ENCODE data around the gene ATXN1. TPM values are rescaled to one million over a fixed set of nuclear protein-coding genes. Genes with fewer than 3 reads are reported as not detected.
A peak's percentile ranks its signal among the peaks of the same experiment; 100 is the strongest.
"Not testable (repeated sequence)": the region's sequence is repeated elsewhere in the genome, so short reads cannot be mapped to it uniquely, and the experiment has no call there.

Gene ATXN1
- total and polyA plus RNA-seq, 2 experiments from 2014 or later = 14.2 to 20.1 TPM

DNA sequence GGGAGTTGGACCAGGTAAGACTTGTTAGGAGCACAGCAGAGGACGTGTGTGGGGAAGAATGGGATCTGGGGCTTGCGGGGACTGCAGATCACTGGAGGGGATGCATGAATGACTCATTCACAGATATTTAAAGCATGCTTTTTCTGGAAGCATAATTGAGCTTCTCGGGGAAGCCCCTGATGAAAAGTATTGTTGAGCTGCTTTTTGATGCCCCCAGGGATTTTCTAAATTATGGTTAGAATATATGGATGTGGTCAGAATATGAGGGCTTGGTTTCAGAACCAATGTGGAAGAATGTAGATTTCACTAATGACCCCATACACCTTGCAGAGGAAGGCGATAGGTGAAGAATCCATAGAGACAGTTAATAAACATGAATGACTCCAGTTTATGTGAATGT is 486.8 kb downstream of the ATXN1 start:
- Histone ChIP-seq H3K27ac (no peak overlapping the region), H3K4me1 (ENCODE audit: insufficient read depth) (peaks cover 13% of the 10 kb centered on the region), H3K79me2 (ENCODE audit: insufficient read depth) (no peaks in the 10 kb centered on the region), H3K9me2 (ENCODE audit: insufficient read depth) (no peaks in the 10 kb centered on the region), H3K36me3 (ENCODE audit: low read depth) (no peaks in the 10 kb centered on the region), H3K4me3 (no peak overlapping the region), H3K9me3 (ENCODE audit: low read depth) (no peaks in the 10 kb centered on the region), H2AFZ (no peak overlapping the region), H3K27me3 (replicated peaks; ENCODE audit: insufficient read depth) (no peaks in the 10 kb centered on the region), H3K4me2 (ENCODE audit: unreplicated experiment) (no peak overlapping the region), H3F3A (ENCODE audit: insufficient read depth) (no peaks in the 10 kb centered on the region), H3K9ac (no peak overlapping the region), H4K20me1 (ENCODE audit: insufficient read depth) (no peaks in the 10 kb centered on the region)
- TF ChIP-seq EZH2 (IDR thresholded peaks at IDR 0.05; ENCODE audit: insufficient read depth, poor library complexity, severe bottlenecking) = no peak
- no peak for TF ChIP-seq EZH2phosphoT487 (IDR thresholded peaks at IDR 0.05; ENCODE audit: insufficient read depth, low read depth)
- DNase-seq = no peak
- WGBS, 2 experiments (ENCODE audit: low coverage in 1 of 2, low lambda C conversion rate in 2 of 2, missing lambda C conversion rate in 2 of 2) = 91 to 94% methylated on average over 4 of the region's 4 CpGs
- in situ Hi-C loops (cut with MboI) = no loop called here

DNA sequence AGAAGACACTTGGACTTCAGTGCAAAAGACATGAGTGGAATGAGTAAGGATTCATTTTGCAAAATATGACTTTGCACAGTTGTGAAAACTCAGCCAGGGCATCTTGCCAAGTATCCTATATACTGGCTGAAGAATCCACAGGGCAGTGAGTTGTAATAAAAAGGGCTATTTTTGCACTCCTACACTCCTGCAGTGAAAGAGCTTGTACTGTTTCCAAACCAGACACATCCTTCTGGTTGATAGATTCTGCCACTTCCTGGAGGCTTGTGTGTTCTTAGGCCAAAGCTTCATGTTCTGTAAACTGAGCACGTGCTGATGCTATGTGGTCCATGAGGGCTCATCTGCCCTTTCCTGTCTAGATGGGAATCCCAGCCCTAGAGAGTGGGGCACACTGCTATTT is 488.0 kb downstream of the ATXN1 start:
- TF ChIP-seq EZH2phosphoT487 (IDR thresholded peaks at IDR 0.05; ENCODE audit: insufficient read depth, low read depth) (no peak), EZH2 (IDR thresholded peaks at IDR 0.05; ENCODE audit: insufficient read depth, poor library complexity, severe bottlenecking) (no peak)
- Histone ChIP-seq H4K20me1 (ENCODE audit: insufficient read depth) (no peaks in the 10 kb centered on the region), H3K4me2 (ENCODE audit: unreplicated experiment) (no peak overlapping the region), H3K36me3 (ENCODE audit: low read depth) (no peaks in the 10 kb centered on the region), H3F3A (ENCODE audit: insufficient read depth) (no peaks in the 10 kb centered on the region), H3K4me1 (ENCODE audit: insufficient read depth) (peaks cover 13% of the 10 kb centered on the region), H3K9ac (no peak overlapping the region), H3K79me2 (ENCODE audit: insufficient read depth) (no peaks in the 10 kb centered on the region), H3K4me3 (no peak overlapping the region), H3K27me3 (replicated peaks; ENCODE audit: insufficient read depth) (no peaks in the 10 kb centered on the region), H3K9me3 (ENCODE audit: low read depth) (no peaks in the 10 kb centered on the region), H3K27ac (no peak overlapping the region), H2AFZ (no peak overlapping the region), H3K9me2 (ENCODE audit: insufficient read depth) (no peaks in the 10 kb centered on the region)
- in situ Hi-C loops (cut with MboI) = no loop called here
- WGBS, 2 experiments (ENCODE audit: low coverage in 1 of 2, low lambda C conversion rate in 2 of 2, missing lambda C conversion rate in 2 of 2) = 76 to 96% methylated on average over 1 of the region's 1 CpG
- DNase-seq = peak; percentile 28

DNA sequence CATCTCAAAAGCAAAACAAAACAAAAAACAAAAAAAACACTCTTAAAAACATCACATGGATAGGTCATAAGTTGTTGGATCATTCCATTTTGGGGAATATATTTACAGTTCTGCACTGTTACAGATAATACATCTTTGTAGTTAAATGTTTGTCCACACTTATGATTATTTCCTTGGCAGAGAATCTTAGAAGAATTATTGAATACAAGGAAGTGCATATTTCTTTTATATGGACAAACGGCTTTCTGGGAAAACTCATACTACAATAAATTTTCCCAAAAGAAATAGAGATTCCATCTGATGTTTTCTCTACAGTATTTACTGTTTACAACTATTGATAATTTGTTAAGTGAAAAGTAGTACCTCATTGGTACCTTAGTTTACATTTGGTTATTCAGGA is 489.1 kb downstream of the ATXN1 start:
- in situ Hi-C loops (cut with MboI) = no loop called here
- H3K36me3 ChIP-seq (ENCODE audit: low read depth) = no peaks in the 10 kb centered on the region
- H3K4me3 ChIP-seq = no peak overlapping the region
- H3K9ac ChIP-seq = no peak overlapping the region
- H3K27me3 ChIP-seq (replicated peaks; ENCODE audit: insufficient read depth) = no peaks in the 10 kb centered on the region
- DNase-seq = no peak
- H3K27ac ChIP-seq = no peak overlapping the region
- H3K9me3 ChIP-seq (ENCODE audit: low read depth) = no peaks in the 10 kb centered on the region
- TF ChIP-seq EZH2phosphoT487 (IDR thresholded peaks at IDR 0.05; ENCODE audit: insufficient read depth, low read depth) = no peak
- TF ChIP-seq EZH2 (IDR thresholded peaks at IDR 0.05; ENCODE audit: insufficient read depth, poor library complexity, severe bottlenecking) = no peak
- no peak overlapping the region for H3K4me2 ChIP-seq (ENCODE audit: unreplicated experiment)
- no peak overlapping the region for H2AFZ ChIP-seq
- peaks cover 6% of the 10 kb centered on the region for H3K4me1 ChIP-seq (ENCODE audit: insufficient read depth)
- no peaks in the 10 kb centered on the region for H3F3A ChIP-seq (ENCODE audit: insufficient read depth)
- 63 to 72% methylated on average over 1 of the region's 1 CpG for WGBS, 2 experiments (ENCODE audit: low coverage in 1 of 2, low lambda C conversion rate in 2 of 2, missing lambda C conversion rate in 2 of 2)
- H3K9me2 ChIP-seq (ENCODE audit: insufficient read depth) = no peaks in the 10 kb centered on the region
- no peaks in the 10 kb centered on the region for H3K79me2 ChIP-seq (ENCODE audit: insufficient read depth)
- no peaks in the 10 kb centered on the region for H4K20me1 ChIP-seq (ENCODE audit: insufficient read depth)

DNA sequence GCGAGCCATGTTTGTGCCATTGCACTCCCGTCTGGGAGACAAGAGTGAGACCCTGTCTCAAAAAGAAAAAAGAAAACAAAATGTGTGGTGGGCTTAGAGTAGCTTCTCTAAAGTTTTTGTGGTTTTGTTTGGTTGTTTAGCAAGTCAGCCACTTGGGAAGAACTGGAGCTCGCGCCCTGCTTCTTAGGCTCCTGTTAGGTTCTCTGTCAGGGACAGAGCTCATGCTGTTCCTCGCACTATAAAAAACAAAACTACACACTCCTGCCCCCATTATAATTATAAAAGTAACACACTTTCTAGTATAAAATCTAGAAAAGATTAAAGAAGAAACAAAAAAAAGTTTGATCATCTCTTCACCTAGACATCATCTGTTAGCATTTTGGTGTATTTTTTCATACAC is 489.8 kb downstream of the ATXN1 start:
- no peak for DNase-seq
- H3K27ac ChIP-seq = no peak overlapping the region
- no peak for TF ChIP-seq EZH2 (IDR thresholded peaks at IDR 0.05; ENCODE audit: insufficient read depth, poor library complexity, severe bottlenecking)
- no peak for TF ChIP-seq EZH2phosphoT487 (IDR thresholded peaks at IDR 0.05; ENCODE audit: insufficient read depth, low read depth)
- H2AFZ ChIP-seq = no peak overlapping the region
- in situ Hi-C loops (cut with MboI) = no loop called here
- no peaks in the 10 kb centered on the region for H3F3A ChIP-seq (ENCODE audit: insufficient read depth)
- H3K9me2 ChIP-seq (ENCODE audit: insufficient read depth) = no peaks in the 10 kb centered on the region
- no peaks in the 10 kb centered on the region for H3K36me3 ChIP-seq (ENCODE audit: low read depth)
- 94 to 96% methylated on average over 5 of the region's 5 CpGs for WGBS, 2 experiments (ENCODE audit: low coverage in 1 of 2, low lambda C conversion rate in 2 of 2, missing lambda C conversion rate in 2 of 2)
- no peak overlapping the region for H3K9ac ChIP-seq
- no peak overlapping the region for H3K4me3 ChIP-seq
- no peaks in the 10 kb centered on the region for H3K27me3 ChIP-seq (replicated peaks; ENCODE audit: insufficient read depth)
- no peak overlapping the region for H3K4me2 ChIP-seq (ENCODE audit: unreplicated experiment)
- H3K9me3 ChIP-seq (ENCODE audit: low read depth) = no peaks in the 10 kb centered on the region
- no peaks in the 10 kb centered on the region for H4K20me1 ChIP-seq (ENCODE audit: insufficient read depth)
- no peaks in the 10 kb centered on the region for H3K79me2 ChIP-seq (ENCODE audit: insufficient read depth)
- no peaks in the 10 kb centered on the region for H3K4me1 ChIP-seq (ENCODE audit: insufficient read depth)

DNA sequence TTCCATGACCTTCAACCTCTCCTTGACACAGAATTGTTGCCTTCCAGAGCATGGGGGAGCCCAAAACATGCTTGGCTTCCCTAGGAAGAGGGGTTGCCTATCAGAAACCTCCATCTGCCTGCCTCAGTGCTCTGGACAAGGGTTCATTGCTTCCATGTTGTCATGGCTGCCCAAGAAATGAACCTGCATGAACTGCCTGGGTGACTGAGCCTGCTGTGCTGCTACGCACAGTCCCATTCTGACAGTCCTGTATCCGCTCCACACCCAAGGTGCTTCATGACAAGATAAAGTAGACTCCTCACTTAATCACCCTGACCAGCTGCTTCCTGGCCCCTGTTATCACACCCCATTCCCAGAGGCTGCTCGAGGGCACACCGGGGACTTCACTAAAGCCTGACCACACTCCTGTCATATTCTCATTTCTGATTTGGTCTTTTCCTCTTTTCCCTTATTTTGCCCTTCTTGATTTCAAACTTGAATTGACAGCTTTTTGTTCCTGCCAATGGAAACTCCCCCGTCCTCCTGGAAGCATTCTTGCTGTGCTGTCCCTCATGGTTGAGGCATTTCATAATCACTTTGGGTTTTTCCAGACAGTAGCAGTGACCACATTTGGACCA is 491.0 kb downstream of the ATXN1 start:
- H4K20me1 ChIP-seq (ENCODE audit: insufficient read depth) = no peaks in the 10 kb centered on the region
- no peaks in the 10 kb centered on the region for H3F3A ChIP-seq (ENCODE audit: insufficient read depth)
- no peak for DNase-seq
- no peak for TF ChIP-seq EZH2phosphoT487 (IDR thresholded peaks at IDR 0.05; ENCODE audit: insufficient read depth, low read depth)
- TF ChIP-seq EZH2 (IDR thresholded peaks at IDR 0.05; ENCODE audit: insufficient read depth, poor library complexity, severe bottlenecking) = no peak
- H3K79me2 ChIP-seq (ENCODE audit: insufficient read depth) = no peaks in the 10 kb centered on the region
- no peak overlapping the region for H2AFZ ChIP-seq
- in situ Hi-C loops (cut with MboI) = no loop called here
- H3K4me2 ChIP-seq (ENCODE audit: unreplicated experiment) = no peak overlapping the region
- H3K4me3 ChIP-seq = no peak overlapping the region
- H3K27ac ChIP-seq = no peak overlapping the region
- H3K4me1 ChIP-seq (ENCODE audit: insufficient read depth) = no peaks in the 10 kb centered on the region
- H3K9ac ChIP-seq = no peak overlapping the region
- H3K27me3 ChIP-seq (replicated peaks; ENCODE audit: insufficient read depth) = no peaks in the 10 kb centered on the region
- H3K9me2 ChIP-seq (ENCODE audit: insufficient read depth) = no peaks in the 10 kb centered on the region
- 87 to 98% methylated on average over 5 of the region's 5 CpGs for WGBS, 2 experiments (ENCODE audit: low coverage in 1 of 2, low lambda C conversion rate in 2 of 2, missing lambda C conversion rate in 2 of 2)
- H3K36me3 ChIP-seq (ENCODE audit: low read depth) = no peaks in the 10 kb centered on the region
- no peaks in the 10 kb centered on the region for H3K9me3 ChIP-seq (ENCODE audit: low read depth)

DNA sequence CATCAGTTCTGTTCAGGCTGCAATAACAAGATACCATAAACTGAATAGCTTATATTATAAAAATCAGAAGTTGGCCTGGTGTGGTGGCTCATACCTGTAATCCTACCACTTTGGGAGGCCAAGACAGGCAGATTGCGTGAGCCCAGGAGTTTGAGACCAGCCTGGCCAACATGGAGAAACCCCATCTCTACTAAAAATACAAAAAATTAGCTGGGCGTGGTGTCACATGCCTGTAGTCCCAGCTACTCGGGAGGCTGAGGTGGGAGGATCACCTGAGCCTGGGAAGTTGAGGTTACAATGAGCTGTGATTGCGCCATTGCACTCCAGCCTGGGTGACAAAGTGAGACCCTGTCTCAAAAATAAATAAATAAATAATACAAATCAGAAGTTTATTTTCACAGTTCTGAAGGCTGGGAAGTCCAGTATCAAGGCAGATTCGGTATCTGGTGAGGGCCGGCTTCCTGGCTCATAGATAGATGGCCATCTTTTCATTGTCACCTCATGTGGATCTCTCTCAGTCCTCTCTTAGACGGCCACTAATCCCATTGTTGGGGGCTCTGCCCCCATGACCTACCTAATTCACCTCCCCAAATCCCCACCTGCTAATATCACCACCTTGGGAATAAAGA is 491.7 kb downstream of the ATXN1 start:
- DNase-seq; H4K20me1 ChIP-seq (ENCODE audit: insufficient read depth); in situ Hi-C loops (cut with MboI); H2AFZ ChIP-seq; H3K9me3 ChIP-seq (ENCODE audit: low read depth); H3K4me1 ChIP-seq (ENCODE audit: insufficient read depth); H3K4me3 ChIP-seq; H3K9ac ChIP-seq; H3F3A ChIP-seq (ENCODE audit: insufficient read depth); H3K4me2 ChIP-seq (ENCODE audit: unreplicated experiment); H3K27ac ChIP-seq; H3K27me3 ChIP-seq (replicated peaks; ENCODE audit: insufficient read depth); H3K36me3 ChIP-seq (ENCODE audit: low read depth); H3K9me2 ChIP-seq (ENCODE audit: insufficient read depth); H3K79me2 ChIP-seq (ENCODE audit: insufficient read depth): not testable (repeated sequence)
- WGBS, 2 experiments (ENCODE audit: low coverage in 1 of 2, low lambda C conversion rate in 2 of 2, missing lambda C conversion rate in 2 of 2) = 81 to 87% methylated on average over 7 of the region's 7 CpGs

Measured in GM23248 (cell line).